HL-60 (cell line): Measurements from ENCODE around the gene PUS1.

Source experiments
- DNase-seq, 2 experiments: peaks; one replicate each; pipeline ENCODE4 v3.0.0-alpha.2; 2010 to 2020; ENCODE audit warnings: low read depth in 1 of 2, low spot score in 1 of 2
- H3K27ac ChIP-seq: fragments of 250-450 bp; sonication (Bioruptor Pico); replicated peaks from 2 replicates; pipeline ENCODE4 v1.5.1; 2020; ENCODE audit warnings: mild to moderate bottlenecking, moderate library complexity
- H3K27me3 ChIP-seq: fragments of 250-450 bp; sonication (Bioruptor Pico); 2 replicates; pipeline ENCODE4 v1.5.1; 2021; ENCODE audit warnings: mild to moderate bottlenecking, moderate library complexity; ENCODE audit not compliant: insufficient read depth, poor library complexity, severe bottlenecking
- H3K4me3 ChIP-seq: replicated peaks from 2 replicates; pipeline ENCODE4 v1.5.1; 2011; ENCODE audit warnings: mild to moderate bottlenecking, control low read depth, low read length; ENCODE audit not compliant: insufficient read depth
- GABPA ChIP-seq: IDR thresholded peaks from 2 replicates; pipeline ENCODE4 v1.6.1; 2012; ENCODE audit warnings: low read depth
- POLR2AphosphoS5 ChIP-seq: IDR thresholded peaks from 2 replicates; pipeline ENCODE4 v1.6.1; 2012; ENCODE audit warnings: low read depth
- REST ChIP-seq: IDR thresholded peaks from 2 replicates; pipeline ENCODE4 v1.6.1; 2012; ENCODE audit warnings: low read depth; ENCODE audit not compliant: insufficient replicate concordance
- SPI1 ChIP-seq: IDR thresholded peaks from 2 replicates; pipeline ENCODE4 v1.6.1; 2012; ENCODE audit warnings: low read depth, mild to moderate bottlenecking, borderline replicate concordance
- TF ChIP-seq, protein P1 (sequence below): IDR thresholded peaks from one replicate; pipeline ENCODE4 v1.5.1; 2011; ENCODE audit warnings: low read length, control low read depth, inconsistent platforms; ENCODE audit not compliant: insufficient read depth

PUS1 gene

GRCh38 chr12:131909081-131909751, 19.9 kb upstream of the PUS1 start:
- no peak overlapping the region for H3K4me3 ChIP-seq
- no peaks in the 10 kb centered on the region for H3K27me3 ChIP-seq
- TF ChIP-seq GABPA (no peak), POLR2AphosphoS5 (no peak), REST (no peak), SPI1 (no peak)
- TF ChIP-seq, protein P1, sequence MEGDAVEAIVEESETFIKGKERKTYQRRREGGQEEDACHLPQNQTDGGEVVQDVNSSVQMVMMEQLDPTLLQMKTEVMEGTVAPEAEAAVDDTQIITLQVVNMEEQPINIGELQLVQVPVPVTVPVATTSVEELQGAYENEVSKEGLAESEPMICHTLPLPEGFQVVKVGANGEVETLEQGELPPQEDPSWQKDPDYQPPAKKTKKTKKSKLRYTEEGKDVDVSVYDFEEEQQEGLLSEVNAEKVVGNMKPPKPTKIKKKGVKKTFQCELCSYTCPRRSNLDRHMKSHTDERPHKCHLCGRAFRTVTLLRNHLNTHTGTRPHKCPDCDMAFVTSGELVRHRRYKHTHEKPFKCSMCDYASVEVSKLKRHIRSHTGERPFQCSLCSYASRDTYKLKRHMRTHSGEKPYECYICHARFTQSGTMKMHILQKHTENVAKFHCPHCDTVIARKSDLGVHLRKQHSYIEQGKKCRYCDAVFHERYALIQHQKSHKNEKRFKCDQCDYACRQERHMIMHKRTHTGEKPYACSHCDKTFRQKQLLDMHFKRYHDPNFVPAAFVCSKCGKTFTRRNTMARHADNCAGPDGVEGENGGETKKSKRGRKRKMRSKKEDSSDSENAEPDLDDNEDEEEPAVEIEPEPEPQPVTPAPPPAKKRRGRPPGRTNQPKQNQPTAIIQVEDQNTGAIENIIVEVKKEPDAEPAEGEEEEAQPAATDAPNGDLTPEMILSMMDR = no peak
- no peak overlapping the region for H3K27ac ChIP-seq
- DNase-seq = no peak

DNA sequence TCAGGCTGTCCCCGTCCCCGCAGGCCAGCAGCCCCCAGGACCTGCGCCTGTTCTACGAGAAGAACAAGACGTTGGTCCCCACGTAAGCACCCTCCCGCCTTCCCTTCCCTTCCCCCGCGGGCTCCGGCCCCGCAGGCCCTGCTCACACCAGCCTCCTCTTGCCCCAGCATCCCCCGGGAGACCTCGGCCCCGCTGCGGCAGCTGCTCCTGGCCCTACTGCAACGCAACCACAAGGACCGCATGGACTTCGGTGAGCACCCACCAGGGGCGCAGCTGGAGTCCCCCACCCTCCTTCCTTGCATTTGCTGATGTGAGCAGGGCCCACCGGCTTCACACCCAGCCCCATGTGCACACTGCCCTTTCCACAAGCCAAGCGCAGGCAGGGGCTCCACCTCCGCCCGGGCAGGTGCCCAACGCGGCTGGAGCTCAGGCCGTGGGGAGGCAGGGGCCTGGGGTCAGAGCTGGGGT, 19.3 kb upstream of the PUS1 start:
- DNase-seq = no peak
- Histone ChIP-seq H3K4me3 (no peak overlapping the region), H3K27me3 (no peaks in the 10 kb centered on the region), H3K27ac (no peak overlapping the region)
- TF ChIP-seq, protein P1 = no peak
- TF ChIP-seq REST (no peak), GABPA (no peak), POLR2AphosphoS5 (no peak), SPI1 (no peak)

DNA sequence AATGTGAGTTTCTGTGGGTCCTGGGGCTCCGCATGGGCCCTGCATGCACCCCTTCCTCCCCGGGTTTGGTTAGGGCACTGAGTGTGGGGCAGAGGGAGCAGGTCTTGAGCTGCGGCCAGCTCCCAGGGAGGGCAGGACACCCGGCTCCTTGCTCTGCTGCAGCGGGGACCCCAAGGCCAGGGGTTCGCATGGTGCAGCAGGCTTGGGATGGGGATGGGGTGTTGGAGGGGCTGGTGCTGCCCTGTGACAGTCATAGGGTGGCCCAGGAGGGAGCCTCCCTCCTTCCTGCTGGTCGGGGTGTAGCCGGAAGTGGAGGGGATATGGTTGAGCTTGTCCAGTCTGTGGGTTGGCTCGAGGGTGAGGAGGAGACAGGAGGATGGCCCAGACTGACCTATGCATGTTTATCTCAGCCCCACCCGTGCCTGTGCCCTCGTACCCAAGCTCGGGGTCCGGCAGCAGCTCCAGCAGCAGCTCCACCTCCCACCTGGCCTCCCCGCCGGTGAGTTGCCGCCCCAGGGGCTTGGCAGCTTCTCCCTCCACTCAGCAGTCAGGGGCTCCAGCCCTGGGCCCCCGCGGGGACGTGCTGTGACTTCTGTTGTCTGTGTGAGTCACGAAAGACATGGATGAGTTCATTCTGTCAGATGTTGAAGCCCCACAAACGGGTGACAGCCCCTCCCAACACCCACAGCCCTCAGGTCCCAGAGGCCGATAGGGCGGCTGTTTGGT, 18.6 kb upstream of the PUS1 start:
- H3K27ac ChIP-seq = no peak overlapping the region
- no peak for DNase-seq
- no peaks in the 10 kb centered on the region for H3K27me3 ChIP-seq
- TF ChIP-seq POLR2AphosphoS5 (no peak), GABPA (no peak), SPI1 (no peak), REST (no peak)
- TF ChIP-seq, protein P1 = no peak
- H3K4me3 ChIP-seq = no peak overlapping the region
